Adipocyte (in vitro differentiated cells): ENCODE results near the gene MYOM3.

Experiments
- DNase-seq: peaks from one replicate; pipeline ENCODE4 v3.0.0-alpha.2; 2015; ENCODE audit warnings: low read depth
- H3K27me3 ChIP-seq: replicated peaks from 2 replicates; pipeline ENCODE4 v1.7.0; 2013; ENCODE audit warnings: mild to moderate bottlenecking, low read length, moderate library complexity; ENCODE audit not compliant: control insufficient read depth, insufficient read depth
- H3K36me3 ChIP-seq: 2 replicates; pipeline ENCODE4 v1.7.0; 2013; ENCODE audit warnings: low read length, mild to moderate bottlenecking, moderate library complexity; ENCODE audit not compliant: control insufficient read depth, insufficient read depth, severe bottlenecking
- H3K4me1 ChIP-seq: 2 replicates; pipeline ENCODE4 v1.7.0; 2013; ENCODE audit warnings: mild to moderate bottlenecking, low read length, moderate library complexity; ENCODE audit not compliant: control insufficient read depth, insufficient read depth
- H3K4me3 ChIP-seq: 2 replicates; pipeline ENCODE4 v1.7.0; 2013; ENCODE audit warnings: mild to moderate bottlenecking, low read length, moderate library complexity
- H3K9ac ChIP-seq: 2 replicates; pipeline ENCODE4 v1.7.0; 2013; ENCODE audit warnings: mild to moderate bottlenecking, low read length, moderate library complexity
- H3K9me3 ChIP-seq: 2 replicates; pipeline ENCODE4 v1.7.0; 2013; ENCODE audit warnings: mild to moderate bottlenecking, low read length, moderate library complexity; ENCODE audit not compliant: control insufficient read depth

The MYOM3 gene

GRCh38 chr1:24102961-24103360 is 9.0 kb downstream of the MYOM3 start:
- no peak for DNase-seq

GRCh38 chr1:24101796-24102586 is 9.9 kb downstream of the MYOM3 start:
- Histone ChIP-seq H3K27me3 (no peaks in the 10 kb centered on the region), H3K4me1 (no peaks in the 10 kb centered on the region), H3K9ac (no peak overlapping the region), H3K9me3 (no peaks in the 10 kb centered on the region), H3K4me3 (no peak overlapping the region), H3K36me3 (no peaks in the 10 kb centered on the region)
- DNase-seq, result no peak

More at GRCh38 chr1:24102961-24103360, 9.0 kb downstream of the MYOM3 start:
- H3K4me1 ChIP-seq, result peaks cover 8% of the 10 kb centered on the region
- no peak overlapping the region for H3K9ac ChIP-seq
- no peaks in the 10 kb centered on the region for H3K27me3 ChIP-seq
- no peaks in the 10 kb centered on the region for H3K36me3 ChIP-seq
- no peaks in the 10 kb centered on the region for H3K9me3 ChIP-seq
- H3K4me3 ChIP-seq, result no peak overlapping the region

GRCh38 chr1:24100945-24101737 is 10.8 kb downstream of the MYOM3 start:
- Histone ChIP-seq H3K36me3 (no peaks in the 10 kb centered on the region), H3K9me3 (no peaks in the 10 kb centered on the region), H3K27me3 (peaks cover 2% of the 10 kb centered on the region), H3K4me1 (no peaks in the 10 kb centered on the region), H3K9ac (no peak overlapping the region), H3K4me3 (no peak overlapping the region)
- DNase-seq, result no peak

DNA sequence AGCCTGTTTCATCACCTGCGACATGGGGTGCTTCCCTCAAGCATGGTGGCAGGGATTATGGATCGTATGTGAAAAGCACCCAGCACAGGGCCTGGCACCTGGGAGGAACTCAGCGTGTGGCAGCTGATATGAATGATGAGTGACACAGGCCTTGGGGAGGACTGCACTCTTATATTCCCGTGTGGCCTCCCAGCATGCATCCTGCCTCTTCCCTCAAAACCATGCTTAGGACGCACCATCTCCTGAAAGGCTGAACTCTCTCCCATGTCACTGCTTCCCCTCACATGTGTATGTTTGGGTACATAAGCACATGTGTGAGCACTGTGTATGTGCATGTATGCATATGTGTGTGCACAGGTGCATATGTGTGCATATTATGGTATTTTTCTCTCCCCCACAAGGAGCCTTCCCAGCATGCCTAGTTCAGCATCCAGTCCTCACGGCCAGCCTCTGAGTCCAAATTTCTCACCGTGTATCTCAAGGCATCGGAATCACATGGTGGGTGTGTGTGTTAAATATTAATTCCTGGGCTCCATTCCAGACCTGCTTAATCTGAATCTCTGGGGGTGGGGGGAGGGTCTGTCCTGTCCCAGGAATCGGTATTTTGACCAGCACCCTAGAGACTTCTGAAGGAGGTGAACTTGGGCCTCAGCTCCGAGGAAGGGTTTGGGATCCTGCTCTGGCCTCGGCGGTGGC is 12.8 kb downstream of the MYOM3 start:
- H3K9me3 ChIP-seq, result no peaks in the 10 kb centered on the region
- H3K4me1 ChIP-seq, result no peaks in the 10 kb centered on the region
- no peak overlapping the region for H3K4me3 ChIP-seq
- peaks cover 17% of the 10 kb centered on the region for H3K27me3 ChIP-seq
- no peak overlapping the region for H3K9ac ChIP-seq
- H3K36me3 ChIP-seq, result no peaks in the 10 kb centered on the region
- no peak for DNase-seq

DNA sequence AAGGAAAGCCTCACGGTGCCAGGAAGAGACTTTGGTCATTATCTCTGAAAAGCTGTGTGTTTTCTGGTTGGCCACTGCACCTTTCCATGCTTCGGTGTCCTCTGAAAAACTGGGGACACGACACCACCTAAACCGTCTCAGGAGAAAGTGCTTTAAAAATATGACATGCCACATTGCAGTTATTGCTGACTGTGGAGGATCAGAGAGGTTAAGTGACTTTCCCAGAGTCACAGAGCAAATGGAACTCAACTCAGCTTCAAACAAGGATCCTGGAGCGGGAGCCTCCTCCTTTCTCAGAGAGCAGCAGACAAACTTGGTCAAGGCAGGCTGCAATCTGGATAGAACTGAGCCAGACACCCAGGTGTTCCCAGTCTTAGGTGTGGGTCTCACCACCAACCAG is 13.8 kb downstream of the MYOM3 start:
- H3K9me3 ChIP-seq, result no peaks in the 10 kb centered on the region
- H3K4me3 ChIP-seq, result no peak overlapping the region
- no peak for DNase-seq
- H3K36me3 ChIP-seq, result no peaks in the 10 kb centered on the region
- no peak overlapping the region for H3K9ac ChIP-seq
- no peaks in the 10 kb centered on the region for H3K4me1 ChIP-seq
- peaks cover 17% of the 10 kb centered on the region for H3K27me3 ChIP-seq

DNA sequence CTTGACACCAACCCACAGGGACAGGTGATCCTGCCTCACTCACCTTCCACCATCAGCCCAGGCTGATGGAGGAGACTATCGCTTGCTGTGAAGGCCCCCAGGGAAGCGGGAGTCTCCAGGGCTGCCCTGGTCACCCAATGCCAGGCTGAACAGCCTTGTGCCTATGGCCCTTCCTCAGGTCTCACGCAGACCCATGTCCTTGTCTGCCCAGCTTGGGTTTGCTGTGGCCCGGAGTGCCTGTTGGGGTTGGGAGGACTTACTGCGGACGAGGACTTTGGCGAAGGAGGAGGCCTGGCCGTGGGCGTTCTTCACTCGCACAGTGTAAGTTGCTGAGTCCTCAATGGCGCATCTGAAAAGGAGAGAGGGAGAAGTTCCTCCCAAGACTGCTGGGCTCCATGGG is 14.3 kb downstream of the MYOM3 start:
- Histone ChIP-seq H3K4me3 (no peak overlapping the region), H3K36me3 (no peaks in the 10 kb centered on the region), H3K9ac (no peak overlapping the region), H3K27me3 (peaks cover 17% of the 10 kb centered on the region), H3K9me3 (no peaks in the 10 kb centered on the region), H3K4me1 (no peaks in the 10 kb centered on the region)
- no peak for DNase-seq

GRCh38 chr1:24096739-24097103 is 15.2 kb downstream of the MYOM3 start:
- Histone ChIP-seq H3K4me3 (no peak overlapping the region), H3K9me3 (no peaks in the 10 kb centered on the region), H3K27me3 (peaks cover 17% of the 10 kb centered on the region), H3K4me1 (no peaks in the 10 kb centered on the region), H3K36me3 (no peaks in the 10 kb centered on the region), H3K9ac (no peak overlapping the region)
- DNase-seq, result no peak

GRCh38 chr1:24096009-24096738 is 15.8 kb downstream of the MYOM3 start:
- H3K4me3 ChIP-seq, result no peak overlapping the region
- DNase-seq, result no peak
- H3K36me3 ChIP-seq, result no peaks in the 10 kb centered on the region
- H3K4me1 ChIP-seq, result no peaks in the 10 kb centered on the region
- H3K27me3 ChIP-seq, result peaks cover 17% of the 10 kb centered on the region
- H3K9ac ChIP-seq, result no peak overlapping the region
- H3K9me3 ChIP-seq, result no peaks in the 10 kb centered on the region

DNA sequence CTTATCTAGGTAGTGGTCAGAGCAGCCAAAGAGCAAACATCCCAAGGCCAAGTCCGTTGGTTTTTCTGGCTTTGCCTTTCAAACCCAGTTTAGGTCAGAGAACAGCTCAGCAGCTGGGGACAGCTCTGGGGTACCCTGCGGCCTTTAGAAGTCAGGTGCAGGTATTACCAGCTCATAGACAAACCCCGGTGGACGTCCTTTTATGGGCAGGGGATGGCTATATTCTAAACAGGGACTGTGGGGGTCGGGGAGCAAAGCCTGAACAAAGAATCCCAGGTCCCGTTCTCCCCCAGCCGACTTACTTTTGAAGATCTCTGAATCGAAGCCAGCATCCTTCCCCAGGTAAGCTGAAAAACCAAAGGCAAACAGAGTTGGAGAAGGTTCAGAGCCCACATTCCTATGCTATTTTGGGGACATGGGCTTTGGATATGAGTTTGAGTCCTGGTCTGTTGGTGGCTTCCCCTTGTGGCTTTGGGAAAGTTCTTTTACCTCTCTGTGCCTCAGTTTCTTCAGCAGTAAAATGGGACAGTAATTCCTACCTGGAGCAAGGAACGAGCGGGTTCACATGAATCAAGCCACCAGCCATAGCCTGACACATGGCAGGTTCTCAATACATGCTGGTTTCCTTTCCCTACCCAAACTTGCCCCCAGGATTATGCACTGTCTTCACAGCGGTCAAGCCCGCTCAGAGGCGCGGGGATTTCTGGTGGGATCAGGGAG is 16.6 kb downstream of the MYOM3 start:
- Histone ChIP-seq H3K4me1 (no peaks in the 10 kb centered on the region), H3K9me3 (no peaks in the 10 kb centered on the region)

DNA sequence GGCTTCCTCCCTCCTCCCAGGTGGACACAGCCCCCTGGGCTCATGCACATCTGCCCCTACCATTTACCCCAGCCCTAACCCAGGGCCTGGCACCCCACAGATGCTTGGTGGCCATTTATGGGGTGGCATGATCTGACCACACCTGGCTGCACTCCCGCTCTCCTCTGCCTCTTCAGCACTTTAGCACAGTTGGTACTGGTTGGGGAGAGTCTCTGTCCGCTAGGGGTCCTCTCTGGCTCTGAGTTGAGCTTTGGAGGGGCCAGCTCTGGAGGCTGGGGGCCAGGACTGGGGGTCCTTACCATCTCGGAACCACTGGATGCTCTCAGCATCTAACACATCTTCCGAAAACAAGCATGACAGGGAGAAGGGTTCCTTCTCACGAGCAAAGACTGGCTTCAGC is 17.4 kb downstream of the MYOM3 start:
- no peaks in the 10 kb centered on the region for H3K9me3 ChIP-seq
- H3K4me3 ChIP-seq, result no peak overlapping the region
- H3K4me1 ChIP-seq, result no peaks in the 10 kb centered on the region
- H3K9ac ChIP-seq, result no peak overlapping the region
- peaks cover 17% of the 10 kb centered on the region for H3K27me3 ChIP-seq
- no peaks in the 10 kb centered on the region for H3K36me3 ChIP-seq
- no peak for DNase-seq

More for the DNA sequence above, 16.6 kb downstream of the MYOM3 start:
- Histone ChIP-seq H3K4me3 (no peak overlapping the region), H3K27me3 (peaks cover 17% of the 10 kb centered on the region), H3K9ac (no peak overlapping the region), H3K36me3 (no peaks in the 10 kb centered on the region)
- no peak for DNase-seq
